ENCODE data around the gene CNNM3. TPM values are rescaled to one million over a fixed set of nuclear protein-coding genes. Genes with fewer than 3 reads are reported as not detected.

Gene CNNM3
- total RNA-seq, 1 donor from 2014 or later, result 28.3 TPM

DNA sequence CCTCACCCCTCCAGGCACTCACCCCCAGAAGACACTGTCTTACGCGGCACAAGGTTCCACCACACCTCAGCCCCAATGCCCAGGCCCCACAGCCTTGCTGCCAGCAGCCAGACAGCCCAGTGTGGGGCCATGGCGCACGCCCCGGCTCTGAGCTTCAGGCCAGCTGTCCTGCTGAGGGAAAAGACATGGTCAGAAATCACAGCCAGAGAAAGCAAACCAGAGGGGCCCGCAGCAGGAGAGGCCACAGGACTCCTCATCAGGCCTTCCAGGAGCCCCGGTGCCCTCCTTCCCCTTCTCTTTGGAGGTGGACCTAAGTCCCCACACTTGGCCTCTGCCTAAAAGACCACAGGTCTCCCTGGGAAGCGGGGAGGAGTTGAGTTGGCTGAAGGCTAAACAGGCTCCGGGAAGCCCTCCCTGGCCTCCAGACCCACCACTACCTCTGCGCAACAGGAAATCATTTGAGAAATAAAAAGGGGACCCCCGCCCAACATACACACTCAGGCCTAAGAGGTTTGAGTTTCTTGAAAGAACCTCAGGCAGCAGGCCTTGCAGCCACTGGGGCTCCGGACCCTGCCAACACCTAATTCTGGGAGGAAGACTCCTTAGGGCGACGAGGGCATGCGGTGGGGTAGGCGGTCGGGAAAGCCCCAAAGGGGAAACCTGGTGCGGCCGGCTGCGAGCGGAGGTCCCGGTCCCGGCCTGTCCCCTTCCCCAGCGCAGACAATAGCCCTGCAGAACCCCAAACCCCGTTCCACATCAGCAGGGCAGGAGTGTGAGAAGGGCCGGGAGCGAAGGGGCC is 51.9 kb downstream of the CNNM3 start:
- TF ChIP-seq, protein P1, sequence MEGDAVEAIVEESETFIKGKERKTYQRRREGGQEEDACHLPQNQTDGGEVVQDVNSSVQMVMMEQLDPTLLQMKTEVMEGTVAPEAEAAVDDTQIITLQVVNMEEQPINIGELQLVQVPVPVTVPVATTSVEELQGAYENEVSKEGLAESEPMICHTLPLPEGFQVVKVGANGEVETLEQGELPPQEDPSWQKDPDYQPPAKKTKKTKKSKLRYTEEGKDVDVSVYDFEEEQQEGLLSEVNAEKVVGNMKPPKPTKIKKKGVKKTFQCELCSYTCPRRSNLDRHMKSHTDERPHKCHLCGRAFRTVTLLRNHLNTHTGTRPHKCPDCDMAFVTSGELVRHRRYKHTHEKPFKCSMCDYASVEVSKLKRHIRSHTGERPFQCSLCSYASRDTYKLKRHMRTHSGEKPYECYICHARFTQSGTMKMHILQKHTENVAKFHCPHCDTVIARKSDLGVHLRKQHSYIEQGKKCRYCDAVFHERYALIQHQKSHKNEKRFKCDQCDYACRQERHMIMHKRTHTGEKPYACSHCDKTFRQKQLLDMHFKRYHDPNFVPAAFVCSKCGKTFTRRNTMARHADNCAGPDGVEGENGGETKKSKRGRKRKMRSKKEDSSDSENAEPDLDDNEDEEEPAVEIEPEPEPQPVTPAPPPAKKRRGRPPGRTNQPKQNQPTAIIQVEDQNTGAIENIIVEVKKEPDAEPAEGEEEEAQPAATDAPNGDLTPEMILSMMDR (conservative IDR thresholded peaks at IDR 0.05), result no peak
- Mint-ChIP-seq H3K4me1 (ENCODE audit: unreplicated experiment) (peaks cover 18% of the 10 kb centered on the region), H3K4me3 (peak overlapping the region; percentile 91), H3K27me3 (no peaks in the 10 kb centered on the region), H3K9me3 (no peaks in the 10 kb centered on the region), H3K27ac (peak overlapping the region; percentile 90), H3K36me3 (peaks cover 8% of the 10 kb centered on the region)
- no peak for DNase-seq (ENCODE audit: extremely low spot score, unreplicated experiment)

DNA sequence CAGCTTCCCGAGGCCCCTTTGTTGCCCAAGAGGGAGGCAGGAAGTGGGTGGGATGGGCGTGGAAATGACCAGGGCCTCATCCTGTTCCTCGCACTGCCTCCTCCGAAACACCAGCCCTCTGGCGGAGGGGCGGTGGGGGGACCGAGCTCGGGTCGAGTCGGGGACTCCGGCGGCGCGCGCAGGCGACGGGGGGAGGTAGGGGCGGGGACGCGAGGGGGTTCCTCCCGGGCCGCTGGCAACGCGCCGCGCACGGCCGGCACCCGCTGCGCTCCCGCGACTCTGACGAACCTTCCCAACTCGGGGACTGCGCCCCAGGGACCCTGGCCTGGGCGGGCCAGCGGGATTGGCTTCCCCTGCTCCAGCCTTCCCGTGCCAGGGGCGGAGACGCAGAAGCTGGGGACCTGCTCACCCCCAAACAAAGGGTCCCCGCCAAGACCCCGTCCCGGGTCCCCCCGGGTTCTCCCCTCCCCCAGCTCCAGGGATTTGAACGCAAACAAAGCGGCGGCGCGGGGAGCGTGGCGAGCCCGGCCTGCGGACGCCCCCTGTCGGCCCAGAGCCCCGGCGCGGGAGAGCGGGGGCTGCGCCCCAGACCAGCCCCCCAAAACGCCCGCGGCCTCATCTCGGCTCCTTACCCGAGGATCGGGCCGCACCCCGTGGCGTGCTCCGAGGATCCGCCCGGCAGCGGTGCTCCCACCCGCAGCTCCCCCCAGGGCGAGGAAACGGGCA is 52.6 kb downstream of the CNNM3 start:
- Mint-ChIP-seq H3K27me3 (no peaks in the 10 kb centered on the region), H3K9me3 (no peaks in the 10 kb centered on the region), H3K4me3 (peak overlapping the region; percentile 91), H3K36me3 (peaks cover 4% of the 10 kb centered on the region), H3K27ac (peak overlapping the region; percentile 90), H3K4me1 (ENCODE audit: unreplicated experiment) (peaks cover 18% of the 10 kb centered on the region)
- TF ChIP-seq, protein P1 (conservative IDR thresholded peaks at IDR 0.05), result peak; percentile 79
- DNase-seq (ENCODE audit: extremely low spot score, unreplicated experiment), result peak; percentile 95

DNA sequence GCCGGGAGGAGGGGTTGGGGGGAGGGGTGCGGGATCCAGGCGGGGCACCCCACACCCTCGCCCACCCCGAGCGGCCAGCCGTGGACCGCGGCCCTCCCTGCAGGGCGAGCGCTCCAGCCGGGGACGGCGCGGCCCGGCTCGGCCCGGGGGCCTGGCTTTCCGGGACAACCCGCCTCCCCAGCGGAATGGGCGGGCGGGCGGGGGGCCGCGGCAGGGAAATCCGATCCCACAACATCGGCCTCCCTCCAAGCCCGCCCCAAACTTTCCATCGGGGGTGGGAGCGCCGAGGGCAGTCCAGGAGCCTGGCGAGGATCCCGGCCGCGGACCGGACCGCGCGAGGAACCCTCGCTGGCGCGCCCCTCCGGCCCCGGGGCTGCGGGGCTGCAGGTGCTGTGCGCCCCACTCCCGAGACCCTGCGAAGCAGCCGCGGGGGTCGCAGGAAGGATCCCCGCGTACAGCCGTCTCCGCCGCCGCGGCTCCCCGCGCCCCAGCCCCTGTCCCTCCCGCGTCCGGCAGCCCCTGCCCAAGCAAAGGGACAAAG is 53.3 kb downstream of the CNNM3 start:
- TF ChIP-seq, protein P1 (conservative IDR thresholded peaks at IDR 0.05), result peak; percentile 34
- Mint-ChIP-seq H3K36me3 (peaks cover 4% of the 10 kb centered on the region), H3K9me3 (no peaks in the 10 kb centered on the region), H3K4me3 (peak overlapping the region; percentile 25), H3K4me1 (ENCODE audit: unreplicated experiment) (peaks cover 21% of the 10 kb centered on the region), H3K27me3 (no peaks in the 10 kb centered on the region), H3K27ac (no peak overlapping the region)
- DNase-seq (ENCODE audit: extremely low spot score, unreplicated experiment), result no peak

DNA sequence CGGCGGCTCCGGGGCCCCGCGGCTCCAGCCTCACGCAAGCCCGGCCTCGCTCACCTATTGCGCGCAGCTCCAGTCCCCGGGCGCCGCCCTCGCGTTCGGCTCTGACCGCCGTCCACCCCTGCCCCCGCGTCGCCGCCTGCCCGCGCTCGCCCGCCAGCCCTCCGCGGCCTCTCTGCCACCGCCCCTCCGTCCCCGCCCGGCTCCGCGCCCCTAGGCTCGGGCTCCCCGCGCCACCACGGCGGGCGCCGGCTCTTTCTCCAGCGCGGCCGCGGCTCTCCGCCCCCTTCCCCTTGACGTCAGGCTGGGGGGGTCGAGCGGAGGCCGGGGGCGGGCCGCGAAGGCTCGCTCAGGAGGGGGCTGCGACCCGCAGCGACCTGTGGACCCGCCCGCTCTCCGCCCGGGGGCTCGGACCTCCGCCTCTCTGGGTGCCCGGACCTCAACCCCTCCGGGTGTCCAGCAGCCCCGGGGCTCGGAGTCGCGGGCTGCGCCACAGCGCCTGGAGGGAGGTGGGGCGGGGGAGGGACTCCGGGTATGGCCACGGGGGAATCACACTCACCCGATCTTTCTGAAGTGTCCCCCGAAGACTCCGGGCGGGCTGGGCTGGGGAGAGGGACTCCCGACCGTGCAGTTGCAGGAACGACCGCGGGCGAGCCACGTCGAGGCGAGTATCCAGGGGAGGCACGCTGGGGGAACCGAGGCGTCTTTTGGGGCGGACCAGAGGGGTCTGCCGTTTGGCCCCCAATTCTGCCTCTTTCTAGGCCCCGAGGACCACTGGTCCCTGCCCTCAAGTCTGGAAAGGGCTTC is 54.0 kb downstream of the CNNM3 start, which contains the start of gene SEMA4C:
Gene SEMA4C, minus strand, starts transcription at position 259 of the 804 bp plus-strand sequence. CDS start 2,194 bp downstream, outside the sequence.
- Mint-ChIP-seq H3K27ac (peak within 1 kb of the TSS; percentile 96), H3K4me3 (peak within 1 kb of the TSS; percentile 93), H3K27me3 (no peaks in the 10 kb centered on the region), H3K9me3 (no peaks in the 10 kb centered on the region), H3K36me3 (peaks cover 4% of the 10 kb centered on the region), H3K4me1 (ENCODE audit: unreplicated experiment) (peaks cover 25% of the 10 kb centered on the region)
- DNase-seq (ENCODE audit: extremely low spot score, unreplicated experiment), result no peak
- TF ChIP-seq, protein P1 (conservative IDR thresholded peaks at IDR 0.05), result no peak

GRCh38 chr2:96870626-96871255 is 54.7 kb downstream of the CNNM3 start:
- TF ChIP-seq, protein P1 (conservative IDR thresholded peaks at IDR 0.05), result no peak
- Mint-ChIP-seq H3K27me3 (no peaks in the 10 kb centered on the region), H3K36me3 (peaks cover under 1% of the 10 kb centered on the region), H3K4me1 (ENCODE audit: unreplicated experiment) (peaks cover 32% of the 10 kb centered on the region), H3K9me3 (no peaks in the 10 kb centered on the region), H3K27ac (peak overlapping the region; percentile 96), H3K4me3 (peak overlapping the region; percentile 93)
- no peak for DNase-seq (ENCODE audit: extremely low spot score, unreplicated experiment)

Data from type B pancreatic cell (in vitro differentiated cells).